KG1 (cell line): ENCODE data around the gene ZBTB46.
"Not testable (repeated sequence)": the region's sequence is repeated elsewhere in the genome, so short reads cannot be mapped to it uniquely, and the experiment has no call there.

Experiments used
- DNase-seq: peaks from one replicate; lab custom pipeline; 2025; lab: John Stamatoyannopoulos, UW

The ZBTB46 gene, protein sequence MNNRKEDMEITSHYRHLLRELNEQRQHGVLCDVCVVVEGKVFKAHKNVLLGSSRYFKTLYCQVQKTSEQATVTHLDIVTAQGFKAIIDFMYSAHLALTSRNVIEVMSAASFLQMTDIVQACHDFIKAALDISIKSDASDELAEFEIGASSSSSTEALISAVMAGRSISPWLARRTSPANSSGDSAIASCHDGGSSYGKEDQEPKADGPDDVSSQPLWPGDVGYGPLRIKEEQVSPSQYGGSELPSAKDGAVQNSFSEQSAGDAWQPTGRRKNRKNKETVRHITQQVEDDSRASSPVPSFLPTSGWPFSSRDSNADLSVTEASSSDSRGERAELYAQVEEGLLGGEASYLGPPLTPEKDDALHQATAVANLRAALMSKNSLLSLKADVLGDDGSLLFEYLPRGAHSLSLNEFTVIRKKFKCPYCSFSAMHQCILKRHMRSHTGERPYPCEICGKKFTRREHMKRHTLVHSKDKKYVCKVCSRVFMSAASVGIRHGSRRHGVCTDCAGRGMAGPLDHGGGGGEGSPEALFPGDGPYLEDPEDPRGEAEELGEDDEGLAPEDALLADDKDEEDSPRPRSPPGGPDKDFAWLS

DNA sequence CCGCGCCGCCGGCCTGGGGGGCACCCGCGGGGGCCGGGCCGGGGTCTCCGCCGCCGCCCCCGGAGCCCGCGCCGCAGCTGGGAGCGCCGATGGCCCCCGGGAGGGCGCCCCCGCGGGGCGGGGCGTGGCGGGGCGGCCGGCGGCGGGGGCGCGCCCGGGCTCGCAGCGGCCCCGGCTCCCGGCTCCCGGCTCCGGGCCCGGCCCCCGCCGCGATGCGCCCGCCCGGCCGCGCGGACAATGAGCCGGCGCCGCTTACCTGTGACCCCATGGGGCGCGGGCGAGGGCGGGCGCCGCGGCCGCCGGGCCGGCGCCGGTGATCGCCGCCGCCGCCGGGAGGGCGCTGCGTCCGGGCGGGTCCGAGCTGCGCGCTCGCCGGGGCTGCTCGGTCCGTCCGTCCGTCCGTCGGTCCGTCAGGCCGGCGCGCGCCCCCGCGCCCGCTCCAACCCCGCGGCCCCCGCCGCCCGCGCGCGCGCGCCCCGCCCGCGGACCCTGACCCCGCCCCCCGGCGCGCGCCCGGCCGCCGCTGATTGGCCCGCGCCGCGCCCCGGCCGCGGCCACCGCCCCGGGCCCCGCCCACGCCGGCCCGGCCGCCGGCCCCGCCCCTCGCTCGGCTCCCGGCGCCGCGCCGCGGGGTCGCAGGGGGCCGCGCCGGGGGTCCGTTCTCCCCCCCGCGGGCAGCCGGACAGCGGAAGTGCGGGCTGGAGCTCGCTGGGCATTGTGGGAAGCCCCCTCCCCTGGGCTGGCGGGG lies at the start of gene ZBTB46:
Gene ZBTB46, minus strand, starts transcription at position 424 of the 748 bp plus-strand sequence. CDS start 40,507 bp downstream, outside the sequence.
- DNase-seq: no peak

DNA sequence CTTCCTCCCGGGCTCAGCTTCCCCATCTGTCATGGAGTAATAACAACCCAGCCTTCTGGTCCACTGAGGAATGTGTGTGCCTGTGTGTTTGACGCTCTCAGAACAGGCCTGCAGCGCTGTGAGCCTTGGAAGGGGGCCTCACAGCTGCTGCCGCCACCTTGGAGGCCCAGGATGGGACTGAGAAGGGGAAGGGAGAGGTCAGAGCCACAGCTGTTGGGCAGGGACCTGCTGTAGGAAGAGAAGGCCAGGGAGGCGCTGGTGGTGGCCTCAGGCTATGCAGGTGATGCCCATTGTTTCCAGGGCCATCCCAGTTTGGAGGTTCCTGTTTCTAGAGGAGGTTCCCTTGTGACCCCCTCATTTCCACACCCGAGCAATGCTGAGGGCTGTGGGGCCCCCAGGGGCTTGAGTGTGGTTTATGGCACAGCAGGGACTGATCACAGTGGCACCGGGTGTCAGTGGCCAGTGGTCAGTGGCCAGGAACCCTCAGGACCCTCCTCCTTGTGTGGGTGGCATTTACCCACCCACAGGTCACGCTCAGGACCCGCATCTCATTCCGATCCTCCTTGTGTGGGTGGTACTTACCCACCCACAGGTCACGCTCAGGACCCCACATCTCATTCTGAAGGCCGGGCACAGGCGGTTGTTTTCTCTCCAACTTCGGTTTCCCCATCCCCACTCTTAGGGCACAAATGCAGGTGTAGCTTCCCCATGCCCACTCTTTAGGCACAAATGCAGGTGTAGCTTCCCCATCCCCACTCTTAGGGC lies 48.0 kb upstream of the ZBTB46 start:
- DNase-seq: no peak

DNA sequence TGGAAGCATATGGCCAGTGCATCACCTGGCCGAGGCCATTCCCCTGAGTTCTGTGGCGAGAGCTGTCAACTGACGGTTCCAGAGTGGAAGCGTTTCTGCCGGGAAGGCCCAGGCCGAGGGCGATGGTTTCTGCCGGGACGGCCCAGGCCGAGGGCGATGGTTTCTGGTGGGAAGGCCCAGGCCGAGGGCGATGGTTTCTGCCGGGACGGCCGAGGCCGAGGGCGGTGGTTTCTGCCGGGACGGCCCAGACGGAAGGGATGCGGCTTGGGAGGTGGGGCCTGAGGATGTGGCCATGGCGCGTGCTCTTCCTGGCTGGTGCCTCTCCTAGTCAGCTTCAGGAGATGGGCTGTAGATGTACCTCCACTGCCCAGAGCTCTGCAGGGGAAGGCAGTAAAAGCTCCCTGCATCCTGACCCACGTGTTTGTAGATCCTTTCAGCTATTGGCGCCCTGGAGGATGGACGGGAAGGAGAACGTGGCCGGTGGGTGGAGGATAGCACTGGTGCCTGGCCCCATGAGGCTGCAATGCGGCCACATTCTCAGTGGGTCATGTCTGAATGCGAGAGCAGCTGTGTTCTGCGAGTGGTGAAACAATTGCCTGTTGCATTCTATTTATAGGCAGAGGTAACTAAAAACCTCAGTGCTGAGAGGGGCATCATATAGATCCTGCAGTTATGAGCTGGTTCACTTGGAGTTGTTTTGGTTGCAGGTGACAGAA lies 46.8 kb upstream of the ZBTB46 start:
- no peak for DNase-seq

DNA sequence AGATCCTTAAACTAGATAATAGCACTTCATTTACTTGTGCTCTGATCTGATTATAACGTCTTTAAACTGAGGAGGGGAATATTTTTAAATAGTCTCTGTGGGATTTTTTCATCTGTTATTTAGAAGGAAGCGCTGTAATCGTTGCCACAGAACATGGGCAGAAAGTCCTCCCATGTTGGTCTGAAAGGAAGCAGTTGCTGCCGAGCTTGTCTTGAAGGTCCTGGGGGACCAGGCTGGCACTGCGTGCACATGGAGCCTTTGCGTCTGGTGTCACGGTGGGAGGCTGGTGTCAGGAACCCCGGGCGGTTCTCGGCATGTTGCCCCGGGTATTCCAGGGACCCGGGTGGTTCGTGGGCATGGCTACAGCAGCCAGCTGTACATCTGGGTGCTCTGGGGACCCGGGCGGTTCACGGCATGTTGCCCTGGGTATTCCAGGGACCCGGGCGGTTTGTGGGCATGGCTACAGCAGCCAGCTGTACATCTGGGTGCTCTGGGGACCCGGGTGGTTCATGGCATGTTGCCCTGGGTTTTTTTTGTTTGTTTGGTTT lies 45.5 kb upstream of the ZBTB46 start:
- DNase-seq: no peak

DNA sequence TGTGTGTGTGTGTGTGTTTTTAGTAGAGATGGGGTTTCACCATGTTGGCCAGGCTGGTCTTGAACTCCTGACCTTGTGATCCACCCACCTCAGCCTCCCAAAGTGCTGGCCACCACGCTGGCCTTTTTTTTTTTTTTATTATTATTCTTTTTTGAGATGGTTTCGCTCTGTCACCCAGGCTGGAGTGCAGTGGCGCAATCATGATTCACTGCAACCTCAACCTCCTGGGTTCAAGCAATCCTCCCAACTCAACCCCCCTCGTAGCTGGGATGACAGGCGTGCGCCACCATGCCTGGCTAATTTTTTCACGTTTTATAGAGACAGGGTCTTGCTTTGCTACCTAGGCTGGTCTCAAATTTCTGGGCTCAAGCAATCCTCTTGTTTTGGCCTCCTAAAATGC lies 43.2 kb upstream of the ZBTB46 start:
- not testable (repeated sequence) for DNase-seq

DNA sequence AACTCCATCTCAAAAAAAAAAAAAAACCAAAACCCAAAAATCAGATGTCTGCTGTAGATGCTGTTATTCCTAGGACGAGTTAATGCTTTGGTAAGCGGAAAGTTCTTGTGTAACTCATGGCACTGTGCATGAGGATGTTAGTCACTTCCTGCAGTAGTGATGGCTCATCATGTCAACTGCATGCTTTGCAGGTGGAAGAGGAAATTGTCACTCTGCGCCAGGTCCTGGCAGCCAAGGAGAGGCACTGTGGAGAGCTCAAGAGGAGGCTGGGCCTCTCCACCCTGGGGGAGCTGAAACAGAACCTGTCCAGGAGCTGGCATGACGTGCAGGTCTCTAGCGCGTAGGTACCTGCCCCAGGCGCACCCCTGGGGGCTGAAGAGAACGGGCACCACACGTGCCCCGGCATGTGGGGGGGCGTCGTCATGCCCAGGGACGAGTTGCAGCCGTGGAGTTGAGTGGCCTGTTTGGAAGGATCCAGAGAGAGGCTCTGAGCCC lies 42.5 kb upstream of the ZBTB46 start:
- peak; percentile 49 for DNase-seq

DNA sequence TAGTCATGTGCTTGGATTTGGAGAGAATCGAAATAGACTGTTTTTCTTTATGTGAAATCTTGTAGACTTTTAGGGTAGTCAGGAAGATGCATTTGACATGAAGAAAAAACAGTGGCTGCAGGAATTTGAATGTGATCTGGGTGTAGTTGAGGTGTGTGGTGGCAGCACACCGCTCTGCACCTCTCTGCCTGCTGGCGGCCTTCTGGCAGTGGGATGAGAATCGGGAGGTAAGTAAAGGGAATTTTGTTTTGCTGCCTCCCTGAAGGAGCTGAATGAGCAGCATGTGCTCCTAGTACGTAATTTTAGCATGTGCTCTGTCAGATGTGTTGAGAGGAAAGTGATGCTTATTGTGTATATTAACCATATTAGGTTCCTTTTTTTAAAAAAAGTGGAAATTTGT lies 37.2 kb upstream of the ZBTB46 start:
- no peak for DNase-seq

DNA sequence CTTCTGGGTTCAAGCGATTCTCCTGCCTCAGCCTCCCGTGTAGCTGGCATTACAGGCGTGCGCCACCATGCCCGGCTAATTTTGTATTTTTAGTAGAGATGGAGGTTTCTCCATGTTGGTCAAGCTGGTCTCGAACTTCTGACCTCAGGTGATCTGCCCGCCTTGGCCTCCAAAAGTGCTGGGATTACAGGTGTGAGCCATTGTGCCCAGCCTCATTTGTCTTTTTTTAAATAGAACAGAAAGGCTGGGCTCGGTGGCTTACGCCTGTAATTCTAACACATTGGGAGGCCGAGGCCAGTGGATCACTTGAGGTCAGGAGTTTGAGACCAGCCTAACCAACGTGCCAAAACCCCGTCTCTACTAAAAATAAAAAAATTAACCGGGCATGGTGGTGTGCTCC lies 36.0 kb upstream of the ZBTB46 start:
- not testable (repeated sequence) for DNase-seq

DNA sequence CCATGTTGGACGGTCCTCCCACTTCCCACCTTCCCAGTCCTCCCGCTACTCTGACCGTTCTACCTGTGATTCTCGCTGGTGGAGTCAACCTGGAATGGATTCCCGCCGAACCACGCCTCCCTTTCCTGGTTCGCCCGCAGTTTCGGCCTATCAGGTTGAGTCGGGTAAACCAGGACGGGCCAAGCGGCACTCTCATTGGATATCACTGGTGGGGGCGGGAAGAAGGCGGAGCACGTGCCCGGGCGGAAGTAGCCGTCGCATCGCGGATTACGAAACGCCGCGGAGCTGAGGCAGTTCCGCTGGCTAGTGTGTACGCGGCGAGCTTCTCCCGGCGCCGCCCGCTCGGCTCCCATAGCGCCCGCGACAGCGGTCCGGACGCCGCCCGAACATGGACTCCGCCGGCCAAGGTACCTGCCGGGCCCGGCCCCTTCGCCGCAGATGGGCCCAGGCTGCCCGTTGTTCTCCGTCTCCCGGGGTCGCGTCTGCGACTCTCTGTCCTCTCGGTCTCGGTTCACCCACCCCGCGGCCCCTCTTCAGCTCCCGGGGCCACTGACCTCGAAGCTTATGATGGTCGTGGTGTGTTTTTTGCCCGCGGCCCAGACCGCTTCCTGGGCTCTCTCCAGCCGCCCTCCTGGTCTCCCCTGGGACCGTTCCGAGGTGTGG lies 34.0 kb upstream of the ZBTB46 start, which contains the start of gene TPD52L2:
Gene TPD52L2, plus strand, starts transcription at position 293 of the 663 bp plus-strand sequence. Its CDS starts 96 bp downstream, at position 389.
- DNase-seq: peak; percentile 92

DNA sequence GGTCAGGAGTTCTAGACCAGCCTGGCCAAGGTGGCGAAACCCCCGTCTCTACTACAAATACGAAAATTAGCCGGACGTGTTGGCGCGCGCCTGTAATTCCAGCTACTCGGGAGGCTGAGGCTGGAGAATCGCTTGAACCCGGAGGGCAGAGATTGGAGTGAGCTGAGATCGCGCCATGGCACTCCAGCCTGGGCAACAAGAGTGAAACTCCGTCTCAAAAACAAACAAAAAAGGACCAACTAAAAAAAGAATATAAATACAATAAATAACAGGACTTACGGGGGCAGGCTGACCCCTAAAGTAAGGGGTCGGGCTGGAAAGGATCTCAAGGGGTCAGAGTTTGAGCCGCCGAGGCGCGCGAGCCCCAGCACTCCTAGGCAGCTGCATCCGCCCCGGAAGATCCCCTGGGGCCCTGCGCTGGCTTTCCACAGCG lies 33.5 kb upstream of the ZBTB46 start:
- no peak for DNase-seq

DNA sequence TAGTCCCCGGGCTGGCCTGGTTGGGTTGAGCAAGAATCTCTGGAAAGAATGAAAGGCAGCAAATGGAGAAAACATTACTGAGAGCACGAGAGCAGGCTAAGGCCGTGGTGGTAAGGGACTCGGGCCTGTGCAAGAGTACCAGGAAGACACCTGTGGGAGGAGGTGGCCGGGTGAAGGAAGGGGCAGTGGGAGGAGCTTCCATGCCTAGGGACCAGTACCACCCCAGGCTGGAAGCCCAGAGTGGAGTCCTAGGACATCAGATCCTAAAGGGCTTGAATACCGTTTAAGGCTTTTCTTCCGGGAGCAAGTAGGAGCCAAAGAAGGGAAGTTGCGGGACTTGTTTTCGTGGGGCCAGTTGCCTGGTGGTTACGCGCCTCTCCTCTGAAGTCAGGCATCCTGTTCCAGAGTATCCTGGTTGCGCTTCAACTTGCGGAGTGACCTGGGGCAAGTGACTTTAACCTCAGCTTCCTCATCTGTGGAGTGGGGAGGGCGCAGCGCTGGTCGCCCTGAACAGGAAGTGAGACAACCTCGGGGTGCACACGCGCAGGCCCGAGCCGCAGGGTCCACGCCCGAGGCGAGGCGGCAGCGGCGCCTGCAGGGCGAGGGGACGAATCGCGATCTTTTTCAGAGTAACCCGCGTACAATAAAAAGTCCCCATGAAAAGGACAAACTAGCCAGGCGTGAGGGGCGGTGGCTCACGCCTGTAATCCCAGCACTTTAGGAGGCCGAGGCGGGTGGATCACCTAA lies 32.9 kb upstream of the ZBTB46 start:
- peak; percentile 83 for DNase-seq

DNA sequence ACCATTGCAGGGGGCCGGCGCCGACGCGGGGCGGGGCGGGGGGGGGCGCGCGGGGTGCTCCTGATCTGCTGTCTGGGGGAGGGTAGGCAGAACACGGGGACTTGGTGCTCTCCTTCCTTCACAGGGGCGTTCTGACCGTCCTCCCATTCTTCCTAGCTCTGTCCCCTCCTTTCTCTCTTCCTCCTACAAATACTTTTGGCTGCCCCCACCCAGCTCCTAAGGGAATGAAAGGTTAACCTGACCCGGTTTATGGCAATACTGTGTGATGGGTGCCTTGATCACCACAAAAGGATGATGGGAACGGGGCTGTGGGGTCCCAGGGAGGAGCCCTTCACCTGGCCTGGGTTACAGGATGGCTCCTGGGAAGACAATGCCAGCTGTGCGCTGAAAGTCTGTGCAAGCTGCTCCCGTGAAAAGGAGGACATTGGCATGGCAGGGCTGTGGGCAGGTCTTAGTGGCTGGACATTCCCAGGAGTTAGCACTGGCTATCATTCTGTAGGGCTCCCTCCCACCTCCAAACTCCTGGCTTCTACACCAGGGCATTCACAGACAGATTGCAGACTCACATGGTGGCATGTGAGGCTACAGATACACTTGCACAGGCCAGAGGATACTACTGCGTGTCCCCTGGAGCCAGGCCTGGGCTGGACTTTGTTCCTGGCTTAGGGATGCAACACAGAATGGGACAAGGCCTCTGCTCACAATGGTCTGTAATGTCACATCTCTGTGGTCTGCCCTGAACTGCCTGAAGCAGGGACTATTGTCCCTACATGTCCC lies 32.1 kb upstream of the ZBTB46 start:
- no peak for DNase-seq

DNA sequence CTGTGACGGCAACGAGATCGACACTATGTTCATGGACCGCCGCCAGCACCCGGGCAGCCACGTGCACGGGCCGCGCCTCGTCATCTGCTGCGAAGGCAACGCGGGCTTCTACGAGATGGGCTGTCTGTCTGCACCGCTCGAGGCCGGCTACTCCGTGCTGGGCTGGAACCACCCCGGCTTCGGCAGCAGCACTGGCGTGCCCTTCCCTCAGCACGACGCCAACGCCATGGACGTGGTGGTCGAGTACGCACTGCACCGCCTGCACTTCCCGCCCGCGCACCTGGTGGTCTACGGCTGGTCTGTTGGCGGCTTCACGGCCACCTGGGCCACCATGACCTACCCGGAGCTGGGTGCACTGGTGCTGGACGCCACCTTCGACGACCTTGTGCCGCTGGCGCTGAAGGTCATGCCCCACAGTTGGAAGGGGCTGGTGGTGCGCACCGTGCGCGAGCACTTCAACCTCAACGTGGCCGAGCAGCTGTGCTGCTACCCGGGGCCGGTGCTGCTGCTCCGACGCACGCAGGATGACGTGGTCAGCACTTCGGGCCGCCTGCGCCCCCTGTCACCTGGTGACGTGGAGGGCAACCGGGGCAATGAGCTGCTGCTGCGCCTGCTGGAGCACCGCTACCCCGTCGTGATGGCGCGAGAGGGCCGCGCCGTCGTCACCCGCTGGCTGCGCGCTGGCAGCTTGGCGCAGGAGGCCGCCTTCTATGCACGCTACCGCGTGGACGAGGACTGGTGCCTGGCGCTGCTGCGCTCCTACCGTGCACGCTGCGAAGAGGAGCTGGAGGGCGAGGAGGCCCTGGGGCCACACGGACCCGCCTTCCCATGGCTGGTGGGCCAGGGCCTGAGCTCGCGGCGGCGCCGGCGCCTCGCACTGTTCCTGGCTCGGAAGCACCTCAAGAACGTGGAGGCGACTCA lies 31.2 kb upstream of the ZBTB46 start:
- no peak for DNase-seq

DNA sequence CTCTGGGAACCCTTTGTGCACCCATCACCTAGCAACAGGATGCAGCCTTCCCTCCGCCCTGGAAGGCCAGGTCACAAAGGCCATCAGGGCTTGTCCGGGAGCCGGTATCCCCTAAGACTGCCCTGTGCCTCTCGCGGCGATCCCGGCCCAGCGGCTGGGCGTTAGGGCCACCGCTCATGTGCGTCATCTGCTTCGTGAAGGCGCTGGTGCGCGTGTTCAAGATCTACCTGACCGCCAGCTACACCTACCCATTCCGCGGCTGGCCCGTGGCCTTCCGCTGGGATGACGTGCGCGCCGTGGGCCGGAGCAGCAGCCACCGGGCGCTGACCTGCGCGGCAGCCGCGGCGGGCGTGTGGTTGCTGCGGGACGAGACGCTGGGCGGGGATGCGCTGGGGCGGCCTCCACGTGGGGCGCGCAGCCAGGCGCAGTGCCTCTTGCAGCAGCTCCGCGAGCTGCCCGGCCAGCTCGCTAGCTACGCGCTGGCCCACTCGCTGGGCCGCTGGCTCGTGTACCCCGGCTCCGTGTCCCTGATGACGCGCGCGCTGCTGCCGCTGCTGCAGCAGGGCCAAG lies 30.4 kb upstream of the ZBTB46 start, which contains the start of gene ABHD16B:
Gene ABHD16B, plus strand, starts transcription at position 134 of the 570 bp plus-strand sequence. Its CDS starts 43 bp downstream, at position 177.
- DNase-seq: no peak

DNA sequence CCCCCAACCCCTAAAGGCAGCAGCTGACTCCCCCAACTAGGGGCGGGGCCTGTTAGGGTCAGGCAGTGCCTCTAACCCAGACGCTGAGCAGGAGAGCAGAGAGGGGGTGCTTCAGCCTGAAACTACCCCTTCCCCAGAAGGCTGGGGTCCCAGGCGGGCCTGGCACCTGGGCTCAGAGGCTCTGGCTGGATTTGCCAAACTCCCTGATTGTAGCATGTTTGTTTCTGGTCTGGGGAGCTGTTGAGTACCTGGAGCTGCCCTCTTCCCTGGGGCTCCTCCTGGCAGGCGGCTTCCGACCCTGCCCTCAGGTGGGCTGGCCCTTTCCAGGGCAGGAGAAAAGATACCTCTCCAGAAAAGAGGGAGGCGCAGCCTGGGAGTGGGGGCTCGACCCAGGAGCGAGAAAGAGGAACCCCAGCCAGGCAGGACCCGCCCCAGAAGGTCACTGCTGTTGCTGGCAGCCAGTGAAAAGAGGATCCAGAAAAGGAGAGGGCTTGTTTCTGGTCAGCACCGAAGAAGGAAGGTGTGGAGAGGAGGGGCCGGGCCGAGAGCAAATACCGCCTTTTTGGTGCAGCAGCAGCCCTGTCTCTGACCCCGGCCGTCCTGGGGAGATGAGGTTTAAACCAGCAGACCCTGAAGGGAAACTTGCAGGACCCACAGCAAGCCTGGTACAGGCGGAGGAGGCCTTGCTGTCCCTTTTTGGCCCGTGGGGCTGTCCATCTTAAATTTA lies 29.4 kb upstream of the ZBTB46 start:
- DNase-seq: no peak

DNA sequence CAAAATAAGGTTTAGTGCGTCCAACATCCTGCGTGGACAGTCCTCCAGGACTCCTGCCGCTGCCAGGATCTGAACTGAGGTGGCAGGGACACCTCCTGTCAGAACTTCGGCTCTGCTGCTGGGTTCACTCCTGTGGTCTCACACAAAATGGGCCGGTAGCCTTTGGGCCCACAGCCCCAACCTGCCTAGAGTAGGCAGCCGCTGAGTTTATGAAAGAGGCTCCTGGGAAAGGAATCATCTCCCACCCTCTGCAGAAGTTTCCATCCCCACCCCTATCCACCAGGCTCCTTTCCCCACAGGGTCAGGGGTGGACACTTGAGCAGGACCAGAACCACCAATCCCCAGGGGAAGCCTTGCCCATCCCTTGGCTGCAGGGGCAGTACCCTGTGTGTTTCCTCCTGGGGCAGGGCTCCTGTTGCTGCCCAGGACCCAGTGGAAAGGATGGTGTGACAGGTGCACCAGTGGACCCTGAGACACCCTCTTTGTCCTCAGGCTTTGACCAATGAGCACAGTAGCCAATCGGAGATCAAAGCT lies 28.2 kb upstream of the ZBTB46 start:
- DNase-seq: no peak
